ENCODE data around the gene TRIM46. TPM values are rescaled to one million over a fixed set of nuclear protein-coding genes. Genes with fewer than 3 reads are reported as not detected.

Gene TRIM46
- total RNA-seq, 1 donor from 2014 or later: 11.5 TPM

DNA sequence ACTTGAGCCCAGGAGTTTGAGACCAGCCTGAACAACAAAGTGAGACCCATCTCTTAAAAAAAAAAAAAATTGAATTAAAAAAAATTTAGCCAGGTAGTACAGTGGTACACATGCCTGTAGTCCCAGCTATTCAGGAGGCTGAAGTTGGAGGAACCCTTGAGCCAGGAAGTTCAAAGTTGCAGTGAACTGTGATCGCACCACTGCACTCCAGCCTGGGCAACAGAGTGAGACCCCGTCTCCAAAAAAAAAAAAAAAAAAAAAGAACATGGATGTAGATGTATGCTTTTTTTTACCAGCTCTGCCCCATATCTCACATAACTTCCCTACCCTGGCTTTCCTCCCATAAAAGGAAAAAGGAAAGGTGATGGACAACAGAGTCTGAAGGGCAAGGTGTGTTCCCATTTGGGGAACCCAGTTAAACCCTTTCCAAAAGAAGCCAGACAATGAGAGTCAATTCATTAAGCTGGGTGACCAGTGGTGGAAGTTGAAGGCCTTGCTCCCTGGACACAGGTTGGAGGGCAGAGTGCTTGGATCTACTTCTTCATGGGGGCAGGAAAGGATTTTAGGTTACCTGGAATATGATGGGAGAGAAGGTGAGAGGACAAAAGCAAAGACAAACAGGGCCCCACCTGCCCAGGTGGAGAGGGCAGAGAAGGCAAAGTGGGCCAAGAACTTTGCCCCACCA is 3.4 kb upstream of the TRIM46 start:
- H3K36me3 Mint-ChIP-seq (ENCODE audit: low read depth): peaks cover 29% of the 10 kb centered on the region
- intact Hi-C loops (cut with micrococcal nuclease): no loop called here
- H3K9me3 Mint-ChIP-seq: no peaks in the 10 kb centered on the region
- H3K4me1 Mint-ChIP-seq (ENCODE audit: low read depth): peaks cover 35% of the 10 kb centered on the region
- H3K27me3 Mint-ChIP-seq (ENCODE audit: low read depth): no peaks in the 10 kb centered on the region
- DNase-seq (ENCODE audit: low spot score): no peak
- peak overlapping the region; percentile 54 for H3K4me3 Mint-ChIP-seq (ENCODE audit: low read depth)
- no peak overlapping the region for H3K27ac Mint-ChIP-seq

GRCh38 chr1:155170806-155171205 is 2.8 kb upstream of the TRIM46 start:
- Mint-ChIP-seq H3K4me3 (ENCODE audit: low read depth) (no peak overlapping the region), H3K36me3 (ENCODE audit: low read depth) (peaks cover 29% of the 10 kb centered on the region), H3K27me3 (ENCODE audit: low read depth) (no peaks in the 10 kb centered on the region), H3K4me1 (ENCODE audit: low read depth) (peaks cover 39% of the 10 kb centered on the region), H3K9me3 (no peaks in the 10 kb centered on the region), H3K27ac (no peak overlapping the region)
- intact Hi-C loops (cut with micrococcal nuclease): no loop called here
- peak; percentile 1 for DNase-seq (ENCODE audit: low spot score)

GRCh38 chr1:155171836-155172731 is 1.6 kb upstream of the TRIM46 start:
- Mint-ChIP-seq H3K36me3 (ENCODE audit: low read depth) (peaks cover 35% of the 10 kb centered on the region), H3K4me3 (ENCODE audit: low read depth) (peak overlapping the region; percentile 96), H3K9me3 (no peaks in the 10 kb centered on the region), H3K27me3 (ENCODE audit: low read depth) (no peaks in the 10 kb centered on the region), H3K27ac (peak overlapping the region; percentile 96), H3K4me1 (ENCODE audit: low read depth) (peaks cover 48% of the 10 kb centered on the region)
- intact Hi-C loops (cut with micrococcal nuclease): loop anchor here (2.0 kb wide), 1 partner anchor 37 kb away; the partner anchor contains the start of gene SLC50A1
- DNase-seq (ENCODE audit: low spot score): no peak

DNA sequence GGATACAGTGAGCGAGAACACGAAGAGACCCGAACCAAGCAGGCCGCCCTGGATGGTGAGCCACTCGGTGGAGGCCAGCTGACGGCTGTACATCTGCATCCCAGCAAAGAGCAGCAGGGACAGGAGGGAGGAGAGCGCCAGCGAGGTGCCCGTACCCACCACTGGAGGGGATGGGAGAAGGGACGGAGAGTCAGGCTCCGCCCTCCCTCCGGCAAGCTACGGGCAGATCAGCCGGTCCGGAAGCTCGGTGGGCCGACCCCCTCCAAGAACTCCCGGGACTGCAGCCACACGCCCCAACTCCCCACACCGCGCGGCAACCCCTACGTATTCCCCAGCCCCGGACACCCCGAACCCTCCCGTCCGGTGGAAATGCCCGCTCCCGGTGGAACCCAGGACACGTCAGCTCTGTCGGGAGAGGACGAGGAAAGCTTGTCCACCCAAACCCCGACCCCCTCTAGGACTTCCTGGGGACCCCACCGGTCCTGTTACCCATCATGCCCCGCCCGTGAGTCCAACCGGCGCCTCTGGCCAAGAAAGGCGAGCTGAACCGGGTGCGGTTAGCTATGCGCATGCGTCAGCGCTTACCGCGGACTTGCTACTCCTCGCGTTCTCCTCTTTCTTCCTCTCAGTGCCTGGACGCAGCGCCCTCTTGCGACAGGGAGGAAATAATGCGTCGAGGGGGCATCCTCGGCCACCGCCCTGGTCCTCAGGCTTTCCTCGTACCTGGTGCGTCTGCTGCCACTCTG is 744 bp upstream of the TRIM46 start, which contains the start of gene KRTCAP2:
Gene KRTCAP2, minus strand, starts transcription at position 573 of the 746 bp plus-strand sequence. Its CDS starts 80 bp downstream, at position 493.
- peaks cover 42% of the 10 kb centered on the region for H3K4me1 Mint-ChIP-seq (ENCODE audit: low read depth)
- intact Hi-C loops (cut with micrococcal nuclease): loop anchor here (1.0 to 2.0 kb wide), 2 partner anchors 38 to 237 kb away; partner anchors contain the start of genes PMVK and SLC50A1
- peak within 1 kb of the TSS; percentile 96 for H3K27ac Mint-ChIP-seq
- H3K27me3 Mint-ChIP-seq (ENCODE audit: low read depth): no peaks in the 10 kb centered on the region
- peaks cover 41% of the 10 kb centered on the region for H3K36me3 Mint-ChIP-seq (ENCODE audit: low read depth)
- H3K9me3 Mint-ChIP-seq: no peaks in the 10 kb centered on the region
- DNase-seq (ENCODE audit: low spot score): peak; percentile 94
- peak within 1 kb of the TSS; percentile 96 for H3K4me3 Mint-ChIP-seq (ENCODE audit: low read depth)

DNA sequence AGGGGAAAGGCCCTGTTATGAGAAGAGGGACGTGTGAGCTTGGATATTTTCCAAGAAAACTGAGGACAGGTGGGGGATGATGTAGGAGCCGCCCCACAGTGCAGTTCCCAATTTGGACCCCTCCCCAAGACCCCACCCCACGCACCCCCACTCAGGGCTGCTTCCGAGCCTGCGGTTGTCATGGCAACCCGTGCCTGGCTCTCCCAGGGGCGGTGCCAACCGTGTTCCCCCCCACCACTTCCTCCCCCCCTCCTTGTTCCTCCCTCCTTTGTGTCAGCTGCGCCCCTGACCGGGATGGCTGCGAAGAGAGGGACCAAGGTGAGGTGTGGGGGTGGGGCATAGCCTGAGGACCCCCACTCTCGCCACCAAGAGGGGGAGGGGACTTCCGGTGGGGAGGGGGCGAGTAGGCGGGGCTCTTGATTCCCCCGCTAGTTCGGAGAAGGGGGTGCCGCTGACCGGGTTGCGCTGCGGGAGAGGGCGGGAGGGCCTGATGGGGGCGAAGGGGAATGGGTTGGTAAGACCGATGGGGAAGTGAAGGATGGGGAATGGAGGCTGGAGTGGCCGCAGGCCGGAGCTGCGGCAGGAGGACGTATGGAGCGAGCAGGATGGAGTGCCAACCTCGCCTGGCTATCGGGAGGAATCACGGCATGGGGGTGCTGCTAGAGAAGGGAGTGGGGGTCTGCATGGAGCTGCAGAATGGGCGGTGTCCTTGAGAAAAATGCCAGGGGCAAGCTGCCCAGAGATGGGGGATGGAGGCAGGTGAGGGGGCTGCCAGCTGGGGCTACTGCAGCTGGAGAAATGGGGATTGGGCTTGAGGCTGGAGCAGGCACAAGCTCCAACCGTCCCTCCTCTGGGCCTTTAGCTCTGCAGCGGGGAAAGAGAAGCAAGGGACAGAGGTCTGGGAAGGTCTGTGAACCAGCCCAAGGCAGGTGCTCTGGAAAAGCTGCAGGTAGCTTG is 953 bp downstream of the TRIM46 start:
- intact Hi-C loops (cut with micrococcal nuclease): loop anchor here (1.0 kb wide), 1 partner anchor 35 kb away; no protein-coding TSS in a partner anchor
- Mint-ChIP-seq H3K27ac (peak overlapping the region; percentile 96), H3K27me3 (ENCODE audit: low read depth) (no peaks in the 10 kb centered on the region), H3K4me1 (ENCODE audit: low read depth) (peaks cover 40% of the 10 kb centered on the region), H3K9me3 (no peaks in the 10 kb centered on the region), H3K4me3 (ENCODE audit: low read depth) (peak overlapping the region; percentile 96), H3K36me3 (ENCODE audit: low read depth) (peaks cover 42% of the 10 kb centered on the region)
- DNase-seq (ENCODE audit: low spot score): peak; percentile 39

GRCh38 chr1:155175281-155175926 is 1.8 kb downstream of the TRIM46 start:
- Mint-ChIP-seq H3K4me1 (ENCODE audit: low read depth) (peaks cover 39% of the 10 kb centered on the region), H3K27ac (no peak overlapping the region), H3K27me3 (ENCODE audit: low read depth) (no peaks in the 10 kb centered on the region), H3K4me3 (ENCODE audit: low read depth) (peak overlapping the region; percentile 96), H3K9me3 (no peaks in the 10 kb centered on the region), H3K36me3 (ENCODE audit: low read depth) (peaks cover 41% of the 10 kb centered on the region)
- no peak for DNase-seq (ENCODE audit: low spot score)
- intact Hi-C loops (cut with micrococcal nuclease): no loop called here

- peaks cover 38% of the 10 kb centered on the region for H3K4me1 Mint-ChIP-seq (ENCODE audit: low read depth)
- H3K27ac Mint-ChIP-seq: no peak overlapping the region
- intact Hi-C loops (cut with micrococcal nuclease): loop anchor here (1.0 to 2.0 kb wide), 2 partner anchors 17 to 50 kb away; no protein-coding TSS in a partner anchor
- no peak for DNase-seq (ENCODE audit: low spot score)
- H3K4me3 Mint-ChIP-seq (ENCODE audit: low read depth): peak overlapping the region; percentile 59
- H3K36me3 Mint-ChIP-seq (ENCODE audit: low read depth): peaks cover 39% of the 10 kb centered on the region
- H3K9me3 Mint-ChIP-seq: no peaks in the 10 kb centered on the region
- no peaks in the 10 kb centered on the region for H3K27me3 Mint-ChIP-seq (ENCODE audit: low read depth)
Measured at GRCh38 chr1:155175927-155176371, 2.3 kb downstream of the TRIM46 start.

DNA sequence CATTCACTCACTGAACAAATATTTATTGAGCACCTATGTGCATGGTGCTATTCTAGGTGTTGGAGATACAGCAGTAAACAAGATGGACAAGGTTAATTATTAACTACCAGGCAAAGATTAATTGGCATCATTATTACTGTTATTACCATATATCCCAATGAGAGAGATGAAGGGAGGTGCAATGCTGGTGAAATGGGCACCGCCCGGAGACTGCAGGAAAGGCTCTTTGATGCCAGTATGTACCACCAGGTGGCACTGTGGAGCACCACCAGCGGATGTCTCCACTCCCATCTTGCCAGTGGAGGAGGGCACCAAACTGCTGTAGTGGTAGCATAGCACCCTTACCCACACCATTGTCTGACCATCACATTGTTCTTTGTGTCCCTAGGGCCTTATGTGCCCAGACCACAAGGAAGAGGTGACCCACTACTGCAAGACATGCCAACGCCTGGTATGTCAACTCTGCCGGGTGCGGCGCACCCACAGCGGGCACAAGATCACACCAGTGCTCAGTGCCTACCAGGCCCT is 3.0 kb downstream of the TRIM46 start:
- H3K36me3 Mint-ChIP-seq (ENCODE audit: low read depth): peaks cover 40% of the 10 kb centered on the region
- intact Hi-C loops (cut with micrococcal nuclease): loop anchor here (1.0 to 2.0 kb wide), 2 partner anchors 16 to 50 kb away; no protein-coding TSS in a partner anchor
- no peaks in the 10 kb centered on the region for H3K27me3 Mint-ChIP-seq (ENCODE audit: low read depth)
- H3K27ac Mint-ChIP-seq: peak overlapping the region; percentile 9
- peak overlapping the region; percentile 59 for H3K4me3 Mint-ChIP-seq (ENCODE audit: low read depth)
- H3K4me1 Mint-ChIP-seq (ENCODE audit: low read depth): peaks cover 38% of the 10 kb centered on the region
- DNase-seq (ENCODE audit: low spot score): peak; percentile 71
- no peaks in the 10 kb centered on the region for H3K9me3 Mint-ChIP-seq

GRCh38 chr1:155177192-155177917 is 3.7 kb downstream of the TRIM46 start:
- no peaks in the 10 kb centered on the region for H3K9me3 Mint-ChIP-seq
- no peak overlapping the region for H3K4me3 Mint-ChIP-seq (ENCODE audit: low read depth)
- peaks cover 32% of the 10 kb centered on the region for H3K4me1 Mint-ChIP-seq (ENCODE audit: low read depth)
- H3K36me3 Mint-ChIP-seq (ENCODE audit: low read depth): peaks cover 37% of the 10 kb centered on the region
- no peak overlapping the region for H3K27ac Mint-ChIP-seq
- no peaks in the 10 kb centered on the region for H3K27me3 Mint-ChIP-seq (ENCODE audit: low read depth)
- no peak for DNase-seq (ENCODE audit: low spot score)
- intact Hi-C loops (cut with micrococcal nuclease): loop anchor here (2.0 kb wide), 1 partner anchor 15 kb away; no protein-coding TSS in a partner anchor

DNA sequence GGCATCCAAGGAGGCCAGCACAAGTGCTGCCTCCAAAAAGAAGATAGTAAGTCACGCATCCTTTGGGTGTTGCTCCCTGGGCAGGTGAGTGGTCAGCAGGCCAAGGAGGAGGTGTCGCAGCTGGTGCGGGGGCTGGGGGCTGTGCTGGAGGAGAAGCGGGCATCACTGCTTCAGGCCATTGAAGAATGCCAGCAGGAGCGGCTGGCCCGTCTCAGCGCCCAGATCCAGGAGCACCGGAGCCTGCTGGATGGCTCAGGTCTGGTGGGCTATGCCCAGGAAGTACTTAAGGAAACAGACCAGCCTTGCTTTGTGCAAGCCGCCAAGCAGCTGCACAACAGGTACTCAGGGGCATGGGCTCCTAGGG is 4.3 kb downstream of the TRIM46 start:
- Mint-ChIP-seq H3K27me3 (ENCODE audit: low read depth) (no peaks in the 10 kb centered on the region), H3K4me1 (ENCODE audit: low read depth) (peaks cover 31% of the 10 kb centered on the region), H3K36me3 (ENCODE audit: low read depth) (peaks cover 35% of the 10 kb centered on the region), H3K9me3 (no peaks in the 10 kb centered on the region), H3K27ac (no peak overlapping the region), H3K4me3 (ENCODE audit: low read depth) (no peak overlapping the region)
- DNase-seq (ENCODE audit: low spot score): no peak
- intact Hi-C loops (cut with micrococcal nuclease): loop anchor here (2.0 kb wide), 1 partner anchor 15 kb away; no protein-coding TSS in a partner anchor
